ENCODE data around the gene ARHGAP22. TPM values are rescaled to one million over a fixed set of nuclear protein-coding genes. Genes with fewer than 3 reads are reported as not detected.
"Not testable (repeated sequence)": the region's sequence is repeated elsewhere in the genome, so short reads cannot be mapped to it uniquely, and the experiment has no call there.

Gene ARHGAP22
- total and polyA plus RNA-seq, 2 experiments from 2014 or later = 4.8 to 10.7 TPM

DNA sequence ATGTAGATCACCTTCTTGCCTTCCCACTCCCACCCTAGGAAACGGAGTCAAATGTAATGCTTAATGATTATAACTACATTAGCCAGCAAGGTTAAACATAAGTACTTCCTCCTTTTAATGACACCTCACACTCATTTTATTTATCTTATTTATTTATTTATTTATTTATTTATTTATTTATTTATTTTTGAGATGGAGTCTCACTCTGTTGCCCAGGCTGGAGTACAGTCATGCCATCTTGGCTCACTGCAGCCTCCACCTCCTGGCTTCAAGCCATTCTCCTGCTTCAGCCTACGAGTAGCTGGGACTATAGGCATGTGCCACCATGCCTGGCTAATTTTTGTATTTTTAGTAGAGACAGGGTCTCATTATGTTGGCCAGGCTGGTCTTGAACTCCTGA lies 183.0 kb downstream of the ARHGAP22 start:
- not testable (repeated sequence) for H3K9me3 Mint-ChIP-seq; ATAC-seq; H3K4me1 Mint-ChIP-seq; H3K4me3 Mint-ChIP-seq; H3K36me3 ChIP-seq (ENCODE audit: insufficient read depth); H3K27ac ChIP-seq (ENCODE audit: low read depth); H3K4me2 ChIP-seq; H3K4me3 ChIP-seq; H3K4me1 ChIP-seq (ENCODE audit: insufficient read depth); H3F3A ChIP-seq (replicated peaks; ENCODE audit: low read depth); H3K27me3 ChIP-seq (ENCODE audit: insufficient read depth); H3K36me3 Mint-ChIP-seq (ENCODE audit: low read depth); DNase-seq (ENCODE audit: low spot score); H2AFZ ChIP-seq; H3K27me3 Mint-ChIP-seq (ENCODE audit: insufficient read depth, low read depth, poor library complexity); H3K27ac Mint-ChIP-seq; H3K79me2 ChIP-seq (replicated peaks; ENCODE audit: insufficient read depth); H3K9me2 ChIP-seq (ENCODE audit: insufficient read depth); H4K20me1 ChIP-seq (replicated peaks; ENCODE audit: insufficient read depth)

- H3K27ac Mint-ChIP-seq = no peak overlapping the region
- TF ChIP-seq CTCF (conservative IDR thresholded peaks at IDR 0.05; ENCODE audit: low read depth in 2 of 2) (no peak), POLR2AphosphoS5 (IDR thresholded peaks at IDR 0.05; ENCODE audit: low read depth) (no peak), JUNB (IDR thresholded peaks at IDR 0.05; ENCODE audit: unreplicated experiment) (no peak), CREB1 (CRISPR knock-in tag; IDR thresholded peaks at IDR 0.05; ENCODE audit: low read depth) (no peak), STAT1 (IDR thresholded peaks at IDR 0.05; ENCODE audit: unreplicated experiment) (no peak), ZNF331 (CRISPR knock-in tag; IDR thresholded peaks at IDR 0.05; ENCODE audit: low read depth) (no peak), REST (IDR thresholded peaks at IDR 0.05; ENCODE audit: unreplicated experiment) (no peak), ZNF114 (CRISPR knock-in tag; IDR thresholded peaks at IDR 0.05) (no peak)
- TF ChIP-seq, protein P1, sequence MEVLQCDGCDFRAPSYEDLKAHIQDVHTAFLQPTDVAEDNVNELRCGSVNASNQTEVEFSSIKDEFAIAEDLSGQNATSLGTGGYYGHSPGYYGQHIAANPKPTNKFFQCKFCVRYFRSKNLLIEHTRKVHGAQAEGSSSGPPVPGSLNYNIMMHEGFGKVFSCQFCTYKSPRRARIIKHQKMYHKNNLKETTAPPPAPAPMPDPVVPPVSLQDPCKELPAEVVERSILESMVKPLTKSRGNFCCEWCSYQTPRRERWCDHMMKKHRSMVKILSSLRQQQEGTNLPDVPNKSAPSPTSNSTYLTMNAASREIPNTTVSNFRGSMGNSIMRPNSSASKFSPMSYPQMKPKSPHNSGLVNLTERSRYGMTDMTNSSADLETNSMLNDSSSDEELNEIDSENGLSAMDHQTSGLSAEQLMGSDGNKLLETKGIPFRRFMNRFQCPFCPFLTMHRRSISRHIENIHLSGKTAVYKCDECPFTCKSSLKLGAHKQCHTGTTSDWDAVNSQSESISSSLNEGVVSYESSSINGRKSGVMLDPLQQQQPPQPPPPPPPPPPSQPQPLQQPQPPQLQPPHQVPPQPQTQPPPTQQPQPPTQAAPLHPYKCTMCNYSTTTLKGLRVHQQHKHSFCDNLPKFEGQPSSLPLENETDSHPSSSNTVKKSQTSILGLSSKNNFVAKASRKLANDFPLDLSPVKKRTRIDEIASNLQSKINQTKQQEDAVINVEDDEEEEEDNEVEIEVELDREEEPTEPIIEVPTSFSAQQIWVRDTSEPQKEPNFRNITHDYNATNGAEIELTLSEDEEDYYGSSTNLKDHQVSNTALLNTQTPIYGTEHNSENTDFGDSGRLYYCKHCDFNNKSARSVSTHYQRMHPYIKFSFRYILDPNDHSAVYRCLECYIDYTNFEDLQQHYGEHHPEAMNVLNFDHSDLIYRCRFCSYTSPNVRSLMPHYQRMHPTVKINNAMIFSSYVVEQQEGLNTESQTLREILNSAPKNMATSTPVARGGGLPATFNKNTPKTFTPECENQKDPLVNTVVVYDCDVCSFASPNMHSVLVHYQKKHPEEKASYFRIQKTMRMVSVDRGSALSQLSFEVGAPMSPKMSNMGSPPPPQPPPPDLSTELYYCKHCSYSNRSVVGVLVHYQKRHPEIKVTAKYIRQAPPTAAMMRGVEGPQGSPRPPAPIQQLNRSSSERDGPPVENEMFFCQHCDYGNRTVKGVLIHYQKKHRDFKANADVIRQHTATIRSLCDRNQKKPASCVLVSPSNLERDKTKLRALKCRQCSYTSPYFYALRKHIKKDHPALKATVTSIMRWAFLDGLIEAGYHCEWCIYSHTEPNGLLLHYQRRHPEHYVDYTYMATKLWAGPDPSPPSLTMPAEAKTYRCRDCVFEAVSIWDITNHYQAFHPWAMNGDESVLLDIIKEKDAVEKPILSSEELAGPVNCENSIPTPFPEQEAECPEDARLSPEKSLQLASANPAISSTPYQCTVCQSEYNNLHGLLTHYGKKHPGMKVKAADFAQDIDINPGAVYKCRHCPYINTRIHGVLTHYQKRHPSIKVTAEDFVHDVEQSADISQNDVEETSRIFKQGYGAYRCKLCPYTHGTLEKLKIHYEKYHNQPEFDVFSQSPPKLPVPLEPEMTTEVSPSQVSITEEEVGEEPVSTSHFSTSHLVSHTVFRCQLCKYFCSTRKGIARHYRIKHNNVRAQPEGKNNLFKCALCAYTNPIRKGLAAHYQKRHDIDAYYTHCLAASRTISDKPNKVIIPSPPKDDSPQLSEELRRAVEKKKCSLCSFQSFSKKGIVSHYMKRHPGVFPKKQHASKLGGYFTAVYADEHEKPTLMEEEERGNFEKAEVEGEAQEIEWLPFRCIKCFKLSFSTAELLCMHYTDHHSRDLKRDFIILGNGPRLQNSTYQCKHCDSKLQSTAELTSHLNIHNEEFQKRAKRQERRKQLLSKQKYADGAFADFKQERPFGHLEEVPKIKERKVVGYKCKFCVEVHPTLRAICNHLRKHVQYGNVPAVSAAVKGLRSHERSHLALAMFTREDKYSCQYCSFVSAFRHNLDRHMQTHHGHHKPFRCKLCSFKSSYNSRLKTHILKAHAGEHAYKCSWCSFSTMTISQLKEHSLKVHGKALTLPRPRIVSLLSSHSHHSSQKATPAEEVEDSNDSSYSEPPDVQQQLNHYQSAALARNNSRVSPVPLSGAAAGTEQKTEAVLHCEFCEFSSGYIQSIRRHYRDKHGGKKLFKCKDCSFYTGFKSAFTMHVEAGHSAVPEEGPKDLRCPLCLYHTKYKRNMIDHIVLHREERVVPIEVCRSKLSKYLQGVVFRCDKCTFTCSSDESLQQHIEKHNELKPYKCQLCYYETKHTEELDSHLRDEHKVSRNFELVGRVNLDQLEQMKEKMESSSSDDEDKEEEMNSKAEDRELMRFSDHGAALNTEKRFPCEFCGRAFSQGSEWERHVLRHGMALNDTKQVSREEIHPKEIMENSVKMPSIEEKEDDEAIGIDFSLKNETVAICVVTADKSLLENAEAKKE (CRISPR knock-in tag; IDR thresholded peaks at IDR 0.05) = no peak
- TF ChIP-seq, protein P2, sequence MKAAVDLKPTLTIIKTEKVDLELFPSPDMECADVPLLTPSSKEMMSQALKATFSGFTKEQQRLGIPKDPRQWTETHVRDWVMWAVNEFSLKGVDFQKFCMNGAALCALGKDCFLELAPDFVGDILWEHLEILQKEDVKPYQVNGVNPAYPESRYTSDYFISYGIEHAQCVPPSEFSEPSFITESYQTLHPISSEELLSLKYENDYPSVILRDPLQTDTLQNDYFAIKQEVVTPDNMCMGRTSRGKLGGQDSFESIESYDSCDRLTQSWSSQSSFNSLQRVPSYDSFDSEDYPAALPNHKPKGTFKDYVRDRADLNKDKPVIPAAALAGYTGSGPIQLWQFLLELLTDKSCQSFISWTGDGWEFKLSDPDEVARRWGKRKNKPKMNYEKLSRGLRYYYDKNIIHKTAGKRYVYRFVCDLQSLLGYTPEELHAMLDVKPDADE (IDR thresholded peaks at IDR 0.05) = no peak
Measured at GRCh38 chr10:48419714-48420113, 185.2 kb downstream of the ARHGAP22 start.

More at GRCh38 chr10:48419714-48420113, 185.2 kb downstream of the ARHGAP22 start:
- Histone ChIP-seq H2AFZ (no peak overlapping the region), H3K79me2 (replicated peaks; ENCODE audit: insufficient read depth) (no peaks in the 10 kb centered on the region), H3K4me2 (no peak overlapping the region), H3K36me3 (ENCODE audit: insufficient read depth) (no peaks in the 10 kb centered on the region), H4K20me1 (replicated peaks; ENCODE audit: insufficient read depth) (0 out of 2 replicates have a peak, but pooled peaks cover 4% of the 10 kb centered on the region), H3K27ac (ENCODE audit: low read depth) (no peak overlapping the region), H3F3A (replicated peaks; ENCODE audit: low read depth) (no peaks in the 10 kb centered on the region), H3K9me2 (ENCODE audit: insufficient read depth) (no peaks in the 10 kb centered on the region), H3K27me3 (ENCODE audit: insufficient read depth) (no peaks in the 10 kb centered on the region), H3K4me1 (ENCODE audit: insufficient read depth) (no peaks in the 10 kb centered on the region), H3K4me3 (no peak overlapping the region)
- Mint-ChIP-seq H3K9me3 (no peaks in the 10 kb centered on the region), H3K27me3 (ENCODE audit: insufficient read depth, low read depth, poor library complexity) (no peaks in the 10 kb centered on the region), H3K36me3 (ENCODE audit: low read depth) (no peaks in the 10 kb centered on the region), H3K4me1 (peaks cover 2% of the 10 kb centered on the region; the same call in 1 of the 3 replicates), H3K4me3 (no peak overlapping the region)
- ATAC-seq (no peak), DNase-seq (ENCODE audit: low spot score) (no peak)

Data from GM23338 (cell line).